Measurements from ENCODE around the gene TBC1D25.

GRCh38 chrX:48515842-48516241 is 23.7 kb upstream of the TBC1D25 start:
- TF ChIP-seq CTCF (IDR thresholded peaks at IDR 0.05) (no peak), POLR2A (IDR thresholded peaks at IDR 0.05) (no peak)
